ENCODE data around the gene RAD51B. TPM values are rescaled to one million over a fixed set of nuclear protein-coding genes. Genes with fewer than 3 reads are reported as not detected.

Gene RAD51B
- total RNA-seq, 1 donor from 2014 or later = 8.9 TPM

DNA sequence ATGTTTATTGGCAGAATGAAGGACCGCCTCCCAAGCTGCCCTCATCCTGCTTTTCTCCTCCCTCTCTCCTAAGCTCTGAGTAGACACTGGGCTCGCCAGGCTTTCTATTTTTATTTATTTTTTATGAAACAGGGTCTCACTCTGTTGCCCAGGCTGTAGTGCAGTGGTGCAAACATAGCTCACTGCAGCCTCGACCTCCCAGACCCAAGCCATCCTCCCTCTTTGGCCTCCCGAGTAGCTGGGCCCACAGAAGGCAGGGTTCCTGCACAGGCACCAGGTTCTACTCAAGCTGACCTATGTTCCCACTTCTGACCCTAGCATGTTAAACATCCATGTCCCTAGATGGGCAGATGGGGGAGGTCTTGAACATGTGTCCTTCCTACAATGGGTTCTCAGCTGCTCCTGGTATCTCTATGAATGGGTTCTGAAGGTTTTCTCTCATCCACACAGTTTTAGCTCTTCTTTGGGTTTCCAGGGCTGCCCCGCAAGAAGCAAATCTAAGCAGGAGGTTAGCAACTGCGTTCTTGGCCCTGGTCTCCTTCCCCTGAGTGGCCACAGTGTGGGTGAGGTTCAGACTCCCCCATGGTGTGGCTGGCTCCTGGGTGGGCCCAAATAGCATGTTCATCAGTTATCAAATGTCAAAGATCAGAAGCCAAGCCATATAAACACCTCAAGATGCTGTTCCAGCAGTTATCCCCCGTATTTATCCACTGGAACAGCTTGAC, 805.9 kb downstream of the RAD51B start:
- DNase-seq (ENCODE audit: low read depth in 2 of 2) = no peak

DNA sequence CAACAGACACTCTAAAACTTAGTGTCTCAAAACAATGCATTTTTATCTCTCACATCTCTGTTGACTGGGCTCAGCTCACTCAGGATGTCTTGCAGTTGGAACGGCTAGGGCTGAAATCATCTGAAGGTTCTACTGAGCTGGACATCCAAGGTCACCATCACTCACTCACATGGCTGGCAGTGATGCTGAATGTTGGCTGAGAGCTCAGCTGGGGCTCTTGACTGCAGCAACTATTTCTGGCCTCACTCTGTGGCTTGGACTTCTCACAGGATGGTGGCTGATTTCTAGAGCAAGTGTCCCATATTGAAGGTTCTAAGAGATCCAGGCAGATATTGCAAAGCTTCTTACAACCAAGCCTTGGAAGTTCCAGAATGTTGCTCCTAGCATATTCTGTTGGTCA, 806.8 kb downstream of the RAD51B start:
- no peak for DNase-seq (ENCODE audit: low read depth in 2 of 2)

DNA sequence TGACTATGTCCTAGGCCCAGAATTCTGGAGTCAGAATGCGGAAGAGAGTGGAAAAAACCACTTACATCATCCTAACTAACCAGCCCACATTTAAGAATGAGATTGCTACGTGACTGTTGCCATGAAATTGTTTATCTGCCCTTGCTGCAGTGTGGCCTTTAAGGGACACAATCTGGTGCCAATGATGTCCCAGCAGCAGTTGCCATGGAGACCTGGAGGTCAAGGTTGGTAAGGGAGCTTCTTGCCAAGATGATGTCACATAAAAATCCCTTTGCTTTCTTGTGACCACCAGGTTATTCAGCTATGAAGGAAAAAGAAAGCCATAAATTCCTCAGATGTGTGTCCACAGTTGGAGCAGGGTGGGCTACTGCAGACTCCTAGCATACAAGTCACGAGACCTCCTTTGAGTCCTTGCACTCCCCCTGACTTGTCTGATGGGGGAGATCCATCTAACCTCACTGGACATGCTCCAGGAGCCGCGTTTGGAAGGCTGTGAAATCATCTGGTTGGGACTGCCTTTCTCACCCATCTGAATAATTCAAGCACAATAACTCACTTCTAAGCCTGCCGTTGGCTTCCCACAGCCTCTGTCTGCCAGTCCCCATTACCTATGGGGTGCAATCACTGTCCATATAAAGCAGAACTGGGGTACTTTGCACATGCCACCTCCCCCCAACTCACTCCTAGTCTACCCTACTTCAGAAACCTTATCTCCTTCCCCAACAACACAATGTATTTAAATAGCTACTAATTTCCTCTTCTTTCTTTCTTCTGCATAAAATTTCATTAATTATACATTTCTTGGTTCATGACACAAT, 807.7 kb downstream of the RAD51B start:
- DNase-seq (ENCODE audit: low read depth in 2 of 2) = peak in 1 of 2 donors; percentile 40

DNA sequence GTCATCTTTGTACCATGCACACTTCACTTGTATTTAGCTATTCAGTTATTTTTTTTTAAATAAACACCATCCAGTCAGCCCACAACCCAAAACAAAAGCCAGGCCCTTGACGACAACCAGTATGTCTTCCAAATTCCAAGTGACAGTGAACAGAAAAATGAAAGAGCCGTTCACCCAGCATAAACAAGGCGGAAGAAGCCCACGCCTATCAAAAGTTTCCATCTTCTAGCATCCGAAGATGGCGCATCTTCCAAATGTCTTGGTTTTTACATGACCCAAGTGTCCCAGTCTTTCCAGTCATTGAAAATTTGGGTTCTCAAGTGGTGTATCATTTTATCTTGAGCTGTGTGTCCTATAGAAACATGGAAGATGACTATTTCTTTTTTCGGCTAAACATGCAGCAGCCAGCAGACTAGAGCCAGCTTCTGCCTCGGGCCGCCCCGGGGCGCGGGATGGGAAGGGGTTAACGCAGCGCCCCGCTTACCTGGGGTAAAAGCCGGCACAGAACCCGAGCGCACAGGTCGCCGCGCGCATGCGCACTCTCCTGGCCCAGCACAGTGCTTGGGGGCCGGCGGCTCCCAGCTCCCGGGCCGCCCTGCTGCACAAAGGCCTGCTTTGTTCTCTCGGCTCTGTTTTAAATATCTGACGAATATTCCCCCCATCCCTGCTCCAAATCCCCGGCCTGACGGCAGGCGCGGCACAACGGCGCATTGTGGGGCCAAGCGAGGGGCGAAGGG, 808.5 kb downstream of the RAD51B start:
- no peak for DNase-seq (ENCODE audit: low read depth in 2 of 2)

DNA sequence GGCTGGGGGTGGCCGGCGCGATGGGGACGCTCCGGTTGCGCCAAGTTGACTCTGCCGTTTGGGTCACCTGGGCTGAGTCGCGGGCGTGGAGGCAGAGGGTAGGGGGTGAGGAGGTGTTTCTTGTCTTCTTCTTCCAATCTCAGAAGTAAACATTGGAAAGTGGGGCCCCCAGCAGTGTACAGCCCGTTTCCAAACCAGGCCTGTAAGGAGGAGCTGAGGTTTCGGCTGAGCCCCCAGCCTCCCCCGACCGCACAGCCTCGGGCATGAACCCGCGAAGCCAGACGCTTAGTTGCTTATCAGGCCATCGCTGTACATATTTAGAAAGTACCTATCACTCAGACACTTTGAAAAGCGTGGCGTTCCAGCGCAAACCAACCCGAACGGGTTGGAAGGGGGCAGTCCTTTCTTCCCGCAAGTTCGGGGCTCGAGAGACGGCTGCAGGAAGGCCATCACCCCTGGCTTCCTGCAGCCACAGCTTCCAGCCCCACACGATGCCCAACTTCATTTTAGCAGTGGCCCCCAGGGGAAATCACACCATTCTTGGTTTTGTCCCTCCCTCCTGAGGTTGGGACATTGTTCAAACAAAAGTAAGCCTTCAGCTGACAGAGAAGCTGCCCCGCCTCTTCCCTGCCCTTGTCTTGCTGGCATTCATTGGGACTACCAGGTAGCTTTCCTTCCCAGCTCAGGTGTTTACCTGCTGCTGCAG, 809.2 kb downstream of the RAD51B start:
- DNase-seq (ENCODE audit: low read depth in 2 of 2) = no peak

DNA sequence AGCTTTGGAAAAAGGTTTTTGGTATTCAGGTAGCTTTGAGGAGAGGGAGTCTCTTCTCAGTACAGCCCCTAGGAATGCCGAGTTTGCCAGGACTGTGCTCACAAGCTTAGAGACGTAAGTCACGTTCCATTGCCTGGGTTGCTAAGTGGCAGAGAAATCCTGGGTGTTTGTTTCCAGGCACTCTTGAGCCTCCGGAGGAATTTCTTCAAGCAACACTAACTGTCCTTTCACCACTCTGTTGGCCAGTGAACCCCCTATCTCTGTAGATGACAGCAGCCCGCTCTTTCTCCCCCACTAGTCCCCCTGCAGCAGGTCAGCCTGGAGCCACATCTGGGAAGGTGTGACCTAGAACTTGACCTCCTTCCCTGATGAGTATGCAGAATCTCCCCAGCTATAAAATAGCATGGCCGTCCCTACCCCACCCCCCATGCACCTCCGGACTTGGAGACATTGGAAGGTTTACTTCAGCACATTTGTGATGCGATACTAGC, 810.5 kb downstream of the RAD51B start:
- DNase-seq (ENCODE audit: low read depth in 2 of 2) = no peak

DNA sequence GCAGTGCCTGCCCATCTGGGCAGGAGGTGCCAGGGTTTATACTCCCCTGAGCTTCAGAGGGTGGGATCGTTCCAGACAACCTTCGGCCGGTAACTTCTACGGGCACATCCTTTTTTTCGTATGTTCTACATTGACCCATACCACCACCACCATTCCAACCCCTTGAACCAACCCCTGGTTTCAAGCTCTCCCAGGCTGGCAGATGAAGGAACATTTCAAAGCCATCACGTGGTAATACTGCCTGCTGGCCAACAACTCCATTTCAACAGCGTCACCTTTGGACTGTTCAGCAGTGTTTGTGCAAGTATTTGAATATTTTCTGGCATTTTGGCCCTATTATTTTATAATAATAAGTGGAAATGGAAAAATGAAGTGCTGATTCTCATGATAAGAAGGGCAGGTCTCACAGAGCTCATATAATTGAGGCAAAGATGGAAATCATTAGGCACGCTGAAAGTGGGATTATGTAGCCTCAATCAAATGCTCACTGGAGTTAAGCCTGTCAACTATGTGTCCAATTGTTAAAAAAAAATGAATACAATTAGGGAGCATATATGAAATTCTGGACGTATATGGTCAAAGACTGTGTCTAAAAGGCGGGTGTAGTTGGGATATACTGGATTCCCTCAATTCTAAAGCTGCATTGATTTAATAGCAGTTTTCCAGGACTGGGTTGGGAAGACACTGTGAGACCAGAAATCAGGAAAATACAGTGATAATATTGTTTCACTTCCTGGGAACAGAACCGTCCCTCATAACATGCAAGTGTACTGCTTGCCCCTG, 811.2 kb downstream of the RAD51B start:
- DNase-seq (ENCODE audit: low read depth in 2 of 2) = peak in 1 of 2 donors; percentile 84

DNA sequence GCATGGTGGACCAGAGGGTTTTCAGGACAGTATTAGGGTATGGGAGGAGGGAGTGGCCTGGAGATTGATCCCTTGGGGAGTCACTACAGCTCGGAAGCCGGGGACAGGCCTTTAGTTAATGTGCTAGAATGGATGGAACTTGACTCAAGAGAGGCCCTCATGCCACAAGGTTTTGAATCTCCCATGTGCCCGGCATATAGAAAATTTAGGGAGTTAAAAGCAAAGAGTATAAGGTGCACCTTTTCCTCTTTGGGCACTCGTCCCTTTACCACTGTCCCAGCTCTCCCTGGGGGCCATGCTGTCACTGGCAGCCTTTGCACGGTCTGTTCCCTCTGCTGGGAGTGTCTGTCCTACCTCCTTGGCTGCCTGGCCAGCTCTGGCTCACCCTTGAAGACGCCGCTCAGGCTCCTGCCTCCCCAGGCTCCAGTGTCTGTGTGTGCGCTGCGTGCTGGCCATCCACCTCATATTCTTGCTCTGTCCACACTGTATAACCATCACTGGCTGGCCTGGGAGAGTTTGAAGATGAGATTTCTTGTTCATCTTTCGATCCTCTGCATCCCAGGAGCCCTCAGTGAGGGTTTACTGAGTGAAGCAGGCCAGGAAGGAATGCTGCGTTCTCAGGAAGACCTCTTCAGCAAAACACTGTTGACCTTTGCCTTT, 811.9 kb downstream of the RAD51B start:
- DNase-seq (ENCODE audit: low read depth in 2 of 2) = no peak

DNA sequence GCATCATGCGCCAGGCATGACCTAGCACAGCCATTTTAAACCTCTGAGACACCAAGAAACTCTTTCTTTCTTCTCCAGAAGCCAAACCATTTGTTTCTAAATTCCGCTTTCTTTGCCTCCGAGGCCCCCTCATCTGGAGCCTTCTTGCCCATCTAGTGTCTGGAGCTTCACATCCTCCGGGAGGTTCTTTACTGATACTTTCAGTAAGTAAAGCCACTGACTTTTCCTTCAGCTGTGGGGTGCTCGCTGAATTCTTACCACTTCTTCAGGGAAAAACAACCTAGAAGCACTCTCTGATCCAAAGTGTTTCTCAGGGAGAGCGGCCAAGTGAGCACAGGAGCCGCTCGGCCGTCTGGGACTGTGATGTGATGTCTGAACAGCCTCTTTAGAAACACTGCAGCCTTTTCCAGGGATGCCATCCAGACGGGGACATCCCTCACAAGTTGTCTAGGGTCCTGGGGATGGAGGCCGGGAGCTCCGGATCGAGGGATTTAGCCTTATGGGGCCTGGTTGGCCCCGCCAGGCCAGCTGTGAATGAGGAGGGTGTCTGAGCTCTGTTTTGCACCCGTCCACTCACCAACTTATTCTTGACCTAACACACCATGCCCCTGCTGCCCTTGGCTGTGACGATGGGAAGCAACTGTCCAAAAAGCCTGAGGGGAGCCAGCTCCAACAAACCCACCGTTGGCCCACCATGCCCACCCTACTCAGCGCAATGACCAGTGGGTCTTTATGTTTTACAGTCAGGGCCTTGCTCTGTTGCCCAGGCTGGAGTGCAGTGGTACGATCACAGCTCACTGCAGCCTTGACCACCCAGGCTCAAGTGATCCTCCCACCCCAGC, 812.7 kb downstream of the RAD51B start:
- no peak for DNase-seq (ENCODE audit: low read depth in 2 of 2)

DNA sequence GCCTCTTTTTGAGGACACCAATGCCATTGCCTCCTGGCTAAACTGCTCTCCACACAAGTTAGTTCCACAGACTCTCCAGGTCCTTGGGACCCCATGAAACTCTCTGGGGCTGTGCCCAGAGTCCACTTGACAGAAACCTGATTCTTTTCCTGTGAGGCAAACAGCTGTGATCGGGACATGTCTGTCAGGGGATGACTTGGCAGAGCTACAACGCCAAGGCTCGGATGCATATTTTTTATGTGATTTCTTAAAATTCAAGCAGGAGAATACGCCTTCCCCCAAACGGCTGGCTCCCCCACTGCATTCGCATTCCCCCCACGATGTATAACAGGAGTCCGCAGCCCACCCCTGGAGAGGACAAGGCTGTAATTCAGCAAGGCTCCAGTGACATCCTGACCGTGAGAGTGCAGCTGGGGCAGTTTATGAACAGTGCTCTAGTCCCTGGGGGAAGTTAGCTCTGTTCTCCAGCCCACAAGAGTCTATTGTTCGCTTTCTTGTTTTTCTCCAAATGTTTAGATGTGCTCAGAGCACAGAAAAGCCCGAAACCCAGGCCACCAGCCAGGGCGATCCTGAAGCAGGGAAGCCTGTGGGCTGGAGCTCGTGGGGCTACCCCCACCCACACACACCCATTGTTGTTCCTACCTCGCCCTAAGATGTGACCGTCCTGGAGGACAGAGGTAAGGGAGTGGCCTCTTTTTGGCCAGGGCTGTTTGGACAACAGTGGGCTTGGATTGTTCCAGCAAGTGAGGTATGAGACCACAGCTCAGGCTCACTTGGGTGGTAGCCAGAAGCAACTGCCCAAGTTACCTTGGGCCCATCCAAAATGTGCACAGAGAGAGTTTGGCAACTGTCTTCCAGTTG, 813.8 kb downstream of the RAD51B start:
- peak in 1 of 2 donors; percentile 18 for DNase-seq (ENCODE audit: low read depth in 2 of 2)

DNA sequence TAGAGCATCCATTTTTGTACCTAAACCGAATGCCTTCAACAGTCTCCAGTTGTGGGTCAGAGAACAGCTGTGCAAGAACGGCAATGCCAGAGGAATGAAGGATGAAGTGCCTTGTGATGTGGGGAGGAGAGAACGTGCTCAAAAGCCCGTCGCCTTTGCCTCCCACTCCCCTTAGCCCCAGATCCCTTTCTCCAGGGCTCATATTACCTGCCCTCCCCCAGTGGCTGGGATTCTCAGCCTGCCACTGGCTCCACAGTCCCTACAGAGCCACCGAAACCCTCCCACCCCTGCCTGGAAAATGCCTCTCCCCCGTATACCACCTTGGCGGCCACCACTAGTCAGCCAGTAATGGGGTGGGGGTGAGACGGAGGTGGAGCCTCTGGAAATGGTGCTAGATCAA, 814.8 kb downstream of the RAD51B start:
- DNase-seq (ENCODE audit: low read depth in 2 of 2) = no peak

DNA sequence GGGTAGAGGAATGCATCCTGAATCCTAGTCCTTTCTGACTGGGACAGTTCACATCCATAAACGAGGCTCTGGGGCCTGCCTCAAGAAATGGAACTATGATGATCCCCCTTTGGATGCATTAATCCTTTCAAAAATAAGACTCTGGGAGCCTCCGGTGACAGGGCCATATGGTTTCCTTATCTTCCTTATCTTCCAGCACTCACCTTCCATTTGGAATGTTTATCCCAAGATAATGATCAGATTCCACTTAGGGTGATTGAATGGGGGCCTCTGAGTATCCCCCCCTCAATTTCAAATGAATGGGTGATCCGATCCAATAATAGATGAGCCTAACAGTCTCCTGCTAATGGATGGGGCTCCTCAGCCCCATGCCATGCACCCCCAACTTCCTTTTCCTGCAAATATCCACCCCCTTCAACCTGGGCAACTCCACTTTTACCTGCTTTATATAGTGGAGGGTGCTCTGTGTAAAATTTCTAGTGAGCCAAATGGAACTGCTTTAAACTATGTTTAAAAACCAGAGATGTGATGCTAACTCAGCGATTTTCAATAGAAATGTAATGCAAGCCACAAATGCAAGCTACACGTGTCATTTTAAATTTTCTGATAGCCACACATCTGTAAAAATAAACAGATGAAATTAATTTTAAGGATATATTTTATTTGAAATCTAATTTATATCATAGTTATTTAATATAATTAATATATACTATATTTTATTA, 815.5 kb downstream of the RAD51B start:
- DNase-seq (ENCODE audit: low read depth in 2 of 2) = no peak

DNA sequence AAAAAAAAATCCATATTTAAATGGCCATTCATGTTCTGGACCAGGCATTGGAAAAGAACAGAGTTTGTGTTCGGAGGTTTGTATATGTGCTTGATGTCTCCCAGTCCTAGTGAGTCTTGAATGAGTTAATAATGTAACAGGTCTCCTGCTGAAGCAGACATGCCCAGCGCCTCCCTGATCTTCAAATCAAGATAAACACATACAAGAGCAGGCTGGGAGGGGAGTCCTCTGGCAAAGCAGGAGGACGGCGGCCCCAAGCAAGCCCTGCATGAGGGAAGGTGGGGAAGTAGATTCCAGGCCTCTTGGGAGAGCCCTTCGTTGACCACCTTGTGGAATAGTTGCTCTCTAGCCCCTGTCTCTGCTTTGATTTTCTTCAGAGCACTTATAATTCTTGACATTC, 817.0 kb downstream of the RAD51B start:
- DNase-seq (ENCODE audit: low read depth in 2 of 2) = no peak

DNA sequence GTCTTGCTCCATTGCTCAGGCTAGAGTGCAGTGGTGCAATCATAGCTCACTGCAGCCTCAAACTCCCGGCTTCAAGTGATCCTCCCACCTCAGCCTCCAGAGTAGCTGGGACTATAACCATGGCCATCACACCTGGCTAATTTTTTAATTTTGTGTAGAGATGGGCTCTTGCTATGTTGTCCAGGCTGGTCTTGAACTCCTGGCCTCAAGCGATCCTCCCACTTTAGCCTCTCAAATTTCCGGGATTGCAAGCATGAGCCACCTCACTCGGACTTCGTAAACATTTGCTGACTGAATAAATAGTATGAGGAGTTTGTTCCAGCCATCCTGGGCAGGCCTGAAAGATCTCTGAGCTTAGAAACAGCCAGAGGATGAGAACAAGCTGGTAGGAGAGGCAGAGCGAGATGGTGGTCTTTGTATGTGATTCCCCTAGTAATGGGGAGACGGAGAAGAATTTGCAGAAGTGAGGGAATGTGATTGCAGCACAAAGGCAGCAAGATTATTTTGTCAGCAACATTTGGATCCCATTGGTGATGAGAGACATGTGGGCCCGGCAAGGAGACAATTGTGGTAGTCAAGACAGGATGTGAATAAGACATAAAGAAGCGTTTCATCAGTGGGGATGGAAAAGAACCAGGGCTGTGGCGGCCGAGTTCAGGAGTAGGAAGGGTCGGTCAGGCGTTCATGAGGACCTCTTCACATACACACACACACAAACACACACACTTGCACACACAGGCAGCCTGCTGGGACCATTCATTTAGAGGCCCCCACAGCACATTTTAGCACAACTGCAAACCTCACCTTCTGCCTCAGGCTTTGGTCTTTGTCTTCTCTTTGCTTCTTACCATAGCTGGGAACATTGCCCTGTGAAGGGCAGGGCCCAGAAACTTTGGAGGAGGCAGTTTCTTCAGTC, 817.8 kb downstream of the RAD51B start:
- DNase-seq (ENCODE audit: low read depth in 2 of 2) = peak in 1 of 2 donors; percentile 45

DNA sequence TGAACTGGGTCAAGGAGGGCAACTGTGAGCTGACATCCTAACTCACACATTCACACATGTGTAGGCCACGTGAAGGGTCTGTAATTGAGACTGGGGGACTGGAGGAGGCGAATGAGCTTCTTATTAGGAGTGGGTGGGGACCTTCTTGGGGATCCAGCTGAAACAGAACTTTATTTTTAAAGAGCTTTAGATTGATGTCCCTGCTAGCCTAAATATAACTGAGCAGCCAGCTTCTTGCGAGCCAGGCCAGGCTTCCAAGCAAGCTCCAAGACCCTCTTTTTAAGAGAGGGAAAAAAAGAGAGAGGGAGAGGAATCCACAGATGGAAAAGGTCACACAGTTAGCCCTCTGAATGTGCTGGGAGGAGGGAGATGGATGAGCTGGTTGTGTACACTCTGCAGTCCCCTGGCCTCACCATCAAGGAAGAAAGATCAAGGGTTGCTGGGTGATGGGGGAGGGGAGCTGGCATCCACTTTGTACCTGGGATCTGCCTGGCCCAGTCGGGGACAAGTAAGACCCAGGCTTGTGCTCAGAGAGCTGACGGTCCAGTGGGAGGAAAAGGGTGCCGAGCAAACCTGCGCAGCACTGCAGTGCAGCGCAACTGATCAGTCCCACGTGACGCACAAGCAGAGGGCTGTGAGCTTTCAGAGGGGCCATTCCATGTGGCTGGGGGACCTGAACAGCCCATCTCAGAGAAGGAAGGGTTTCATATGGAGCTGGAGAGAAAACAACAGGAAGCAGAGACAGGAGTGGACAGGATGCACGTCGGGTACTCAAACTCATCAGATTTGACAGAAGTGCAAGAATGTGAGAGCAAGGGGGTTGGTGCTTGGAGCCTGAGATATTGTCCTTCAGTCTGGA, 818.8 kb downstream of the RAD51B start:
- DNase-seq (ENCODE audit: low read depth in 2 of 2) = peak; percentile 15 to 27

Measured in lung microvascular endothelial cell (primary cell).